ENCODE measurements around the gene KCNK3. TPM values are rescaled to one million over a fixed set of nuclear protein-coding genes. Genes with fewer than 3 reads are reported as not detected.

KCNK3 gene
- polyA plus RNA-seq, 1 of the 3 experiments (the other 2 are of a cell fraction): 0.16 TPM

DNA sequence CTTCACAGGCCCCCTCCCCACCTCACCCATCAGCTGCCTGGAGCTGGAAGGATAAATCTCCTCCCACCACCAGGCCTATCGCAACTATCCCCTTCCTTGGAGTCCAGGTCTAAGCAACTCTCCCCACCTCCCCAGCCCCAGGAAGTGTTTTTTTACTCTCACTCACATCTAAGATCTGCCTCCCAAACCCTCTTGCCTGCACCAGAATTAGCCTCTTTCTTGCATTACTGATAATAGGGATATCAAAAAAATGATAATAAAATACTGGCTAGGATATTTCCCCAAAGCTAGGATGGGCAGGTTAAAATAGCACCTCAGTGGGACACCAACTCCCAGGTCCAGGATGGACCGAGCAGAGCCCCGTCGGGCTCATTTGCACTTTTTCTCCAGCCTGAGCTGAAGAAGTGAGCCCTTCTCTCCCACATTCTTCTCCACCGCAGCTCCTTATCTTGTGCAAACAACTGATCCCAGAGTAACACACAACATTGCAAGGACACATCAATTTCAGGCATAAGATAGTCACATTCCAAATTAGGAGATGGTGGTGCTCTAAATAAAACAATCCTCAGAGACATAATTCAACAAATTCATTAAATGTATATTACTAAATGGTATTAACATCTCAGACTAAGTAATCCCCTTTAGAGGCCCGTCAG lies 33.7 kb upstream of the KCNK3 start:
- TF ChIP-seq, protein P1, sequence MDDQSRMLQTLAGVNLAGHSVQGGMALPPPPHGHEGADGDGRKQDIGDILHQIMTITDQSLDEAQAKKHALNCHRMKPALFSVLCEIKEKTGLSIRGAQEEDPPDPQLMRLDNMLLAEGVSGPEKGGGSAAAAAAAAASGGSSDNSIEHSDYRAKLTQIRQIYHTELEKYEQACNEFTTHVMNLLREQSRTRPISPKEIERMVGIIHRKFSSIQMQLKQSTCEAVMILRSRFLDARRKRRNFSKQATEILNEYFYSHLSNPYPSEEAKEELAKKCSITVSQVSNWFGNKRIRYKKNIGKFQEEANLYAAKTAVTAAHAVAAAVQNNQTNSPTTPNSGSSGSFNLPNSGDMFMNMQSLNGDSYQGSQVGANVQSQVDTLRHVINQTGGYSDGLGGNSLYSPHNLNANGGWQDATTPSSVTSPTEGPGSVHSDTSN (IDR thresholded peaks at IDR 0.05): no peak
- TF ChIP-seq EP300 (IDR thresholded peaks at IDR 0.05; ENCODE audit: borderline replicate concordance in 1 of 2, low read depth in 1 of 2, low read length in 1 of 2): no peak
- TF ChIP-seq GABPA (IDR thresholded peaks at IDR 0.05; ENCODE audit: low read depth): no peak
- TF ChIP-seq, protein P2, sequence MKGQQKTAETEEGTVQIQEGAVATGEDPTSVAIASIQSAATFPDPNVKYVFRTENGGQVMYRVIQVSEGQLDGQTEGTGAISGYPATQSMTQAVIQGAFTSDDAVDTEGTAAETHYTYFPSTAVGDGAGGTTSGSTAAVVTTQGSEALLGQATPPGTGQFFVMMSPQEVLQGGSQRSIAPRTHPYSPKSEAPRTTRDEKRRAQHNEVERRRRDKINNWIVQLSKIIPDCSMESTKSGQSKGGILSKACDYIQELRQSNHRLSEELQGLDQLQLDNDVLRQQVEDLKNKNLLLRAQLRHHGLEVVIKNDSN (IDR thresholded peaks at IDR 0.05; ENCODE audit: borderline replicate concordance, low read depth): no peak
- Histone ChIP-seq H3K4me2 (no peak overlapping the region), H3K27ac (ENCODE audit: low read depth in 2 of 2, low read length in 1 of 2) (no peak overlapping the region), H3K79me2 (ENCODE audit: insufficient read depth) (no peaks in the 10 kb centered on the region), H4K20me1 (ENCODE audit: insufficient read depth) (no peaks in the 10 kb centered on the region), H3K9me3 (peaks cover 12% of the 10 kb centered on the region; the same call in 1 of the 2 replicates), H3F3A (replicated peaks; ENCODE audit: insufficient read depth) (no peaks in the 10 kb centered on the region), H2AFZ (ENCODE audit: low read depth) (no peak overlapping the region), H3K9me2 (no peaks in the 10 kb centered on the region), H3K4me1 (ENCODE audit: control insufficient read depth in 1 of 2, insufficient read depth in 2 of 2, low read depth in 1 of 2, low read length in 1 of 2) (no peaks in the 10 kb centered on the region; a peak in 1 of 4 replicates), H3K36me3 (replicated peaks in 1 of 2; ENCODE audit: control insufficient read depth in 1 of 2, insufficient read depth in 2 of 2, low read length in 1 of 2) (no peaks in the 10 kb centered on the region), H3K9ac (no peak overlapping the region), H3K27me3 (ENCODE audit: insufficient read depth) (no peaks in the 10 kb centered on the region), H3K4me3 (ENCODE audit: low read depth in 2 of 2, low read length in 1 of 2) (no peak overlapping the region)
- ChIA-PET CTCF (interaction anchor here (0.8 to 2.0 kb wide), 8 partner anchors 9 to 81 kb away, joined by 3 to 7 read pairs (median 4); no protein-coding TSS in a partner anchor), POLR2A (no interaction called here)
- 68% methylated on average over 6 of the region's 6 CpGs for WGBS (ENCODE audit: low lambda C conversion rate)
- DNase-seq: no peak

DNA sequence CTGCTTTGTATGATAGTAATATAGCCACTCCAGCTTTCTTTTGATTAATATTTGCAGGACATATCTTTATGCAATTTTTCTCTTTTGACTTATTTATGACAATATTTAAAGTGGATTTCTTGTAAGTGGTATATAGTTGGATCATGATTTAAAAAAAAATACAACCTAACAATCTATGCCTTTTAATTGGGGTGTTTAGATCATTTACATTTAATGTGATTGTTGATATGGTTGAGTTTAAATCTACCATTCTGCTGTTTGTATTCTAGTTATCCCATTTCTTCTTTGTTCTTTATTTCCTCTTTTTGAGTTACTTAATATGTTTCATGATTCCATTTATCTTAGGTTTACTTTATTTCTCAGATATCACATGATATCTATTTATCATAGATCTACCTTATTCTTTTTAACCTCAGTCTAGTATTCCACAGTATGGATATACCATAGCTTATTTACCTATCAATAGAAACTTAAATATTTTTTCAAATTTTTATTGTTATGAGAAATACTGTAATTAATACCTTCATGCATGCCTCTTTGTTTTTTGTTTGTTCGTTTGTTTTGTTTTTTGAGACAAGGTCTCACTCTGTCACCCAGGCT lies 32.1 kb upstream of the KCNK3 start:
- H3F3A ChIP-seq (replicated peaks; ENCODE audit: insufficient read depth): no peaks in the 10 kb centered on the region
- no peaks in the 10 kb centered on the region for H3K27me3 ChIP-seq (ENCODE audit: insufficient read depth)
- H3K36me3 ChIP-seq (replicated peaks in 1 of 2; ENCODE audit: control insufficient read depth in 1 of 2, insufficient read depth in 2 of 2, low read length in 1 of 2): no peaks in the 10 kb centered on the region
- H2AFZ ChIP-seq (ENCODE audit: low read depth): no peak overlapping the region
- H3K9me2 ChIP-seq: no peaks in the 10 kb centered on the region
- no peak overlapping the region for H3K9ac ChIP-seq
- no peak for DNase-seq
- CTCF ChIA-PET: interaction anchor here (0.7 to 1.6 kb wide), 4 partner anchors 19 to 83 kb away, joined by 3 to 5 read pairs (median 4); partner anchors contain the start of gene CIB4
- peaks cover 12% of the 10 kb centered on the region; the same call in 1 of the 2 replicates for H3K9me3 ChIP-seq
- H3K4me1 ChIP-seq (ENCODE audit: control insufficient read depth in 1 of 2, insufficient read depth in 2 of 2, low read depth in 1 of 2, low read length in 1 of 2): no peaks in the 10 kb centered on the region
- H4K20me1 ChIP-seq (ENCODE audit: insufficient read depth): no peaks in the 10 kb centered on the region
- POLR2A ChIA-PET: no interaction called here
- no peak overlapping the region for H3K4me2 ChIP-seq
- no peaks in the 10 kb centered on the region for H3K79me2 ChIP-seq (ENCODE audit: insufficient read depth)
- 10% methylated on average over 1 of the region's 1 CpG for WGBS (ENCODE audit: low lambda C conversion rate)
- no peak overlapping the region for H3K4me3 ChIP-seq (ENCODE audit: low read depth in 2 of 2, low read length in 1 of 2)
- H3K27ac ChIP-seq (ENCODE audit: low read depth in 2 of 2, low read length in 1 of 2): no peak overlapping the region
- TF ChIP-seq, protein P1 (IDR thresholded peaks at IDR 0.05): no peak
- TF ChIP-seq, protein P3, sequence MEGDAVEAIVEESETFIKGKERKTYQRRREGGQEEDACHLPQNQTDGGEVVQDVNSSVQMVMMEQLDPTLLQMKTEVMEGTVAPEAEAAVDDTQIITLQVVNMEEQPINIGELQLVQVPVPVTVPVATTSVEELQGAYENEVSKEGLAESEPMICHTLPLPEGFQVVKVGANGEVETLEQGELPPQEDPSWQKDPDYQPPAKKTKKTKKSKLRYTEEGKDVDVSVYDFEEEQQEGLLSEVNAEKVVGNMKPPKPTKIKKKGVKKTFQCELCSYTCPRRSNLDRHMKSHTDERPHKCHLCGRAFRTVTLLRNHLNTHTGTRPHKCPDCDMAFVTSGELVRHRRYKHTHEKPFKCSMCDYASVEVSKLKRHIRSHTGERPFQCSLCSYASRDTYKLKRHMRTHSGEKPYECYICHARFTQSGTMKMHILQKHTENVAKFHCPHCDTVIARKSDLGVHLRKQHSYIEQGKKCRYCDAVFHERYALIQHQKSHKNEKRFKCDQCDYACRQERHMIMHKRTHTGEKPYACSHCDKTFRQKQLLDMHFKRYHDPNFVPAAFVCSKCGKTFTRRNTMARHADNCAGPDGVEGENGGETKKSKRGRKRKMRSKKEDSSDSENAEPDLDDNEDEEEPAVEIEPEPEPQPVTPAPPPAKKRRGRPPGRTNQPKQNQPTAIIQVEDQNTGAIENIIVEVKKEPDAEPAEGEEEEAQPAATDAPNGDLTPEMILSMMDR (IDR thresholded peaks at IDR 0.05): no peak
- TF ChIP-seq MXI1 (IDR thresholded peaks at IDR 0.05; ENCODE audit: low read depth, low read length) (no peak), GATA2 (CRISPR knock-in tag; IDR thresholded peaks at IDR 0.05) (no peak), NFIC (IDR thresholded peaks at IDR 0.05; ENCODE audit: borderline replicate concordance) (no peak), MEF2A (IDR thresholded peaks at IDR 0.05; ENCODE audit: borderline replicate concordance, low read depth) (no peak), YY1 (IDR thresholded peaks at IDR 0.05; ENCODE audit: low read depth) (no peak), RFX5 (IDR thresholded peaks at IDR 0.05; ENCODE audit: low read length) (no peak), RXRA (IDR thresholded peaks at IDR 0.05; ENCODE audit: borderline replicate concordance, low read depth) (no peak), JUND (IDR thresholded peaks at IDR 0.05) (no peak), POLR2AphosphoS5 (IDR thresholded peaks at IDR 0.05; ENCODE audit: low read depth, low read length) (no peak)
- TF ChIP-seq, protein P4, sequence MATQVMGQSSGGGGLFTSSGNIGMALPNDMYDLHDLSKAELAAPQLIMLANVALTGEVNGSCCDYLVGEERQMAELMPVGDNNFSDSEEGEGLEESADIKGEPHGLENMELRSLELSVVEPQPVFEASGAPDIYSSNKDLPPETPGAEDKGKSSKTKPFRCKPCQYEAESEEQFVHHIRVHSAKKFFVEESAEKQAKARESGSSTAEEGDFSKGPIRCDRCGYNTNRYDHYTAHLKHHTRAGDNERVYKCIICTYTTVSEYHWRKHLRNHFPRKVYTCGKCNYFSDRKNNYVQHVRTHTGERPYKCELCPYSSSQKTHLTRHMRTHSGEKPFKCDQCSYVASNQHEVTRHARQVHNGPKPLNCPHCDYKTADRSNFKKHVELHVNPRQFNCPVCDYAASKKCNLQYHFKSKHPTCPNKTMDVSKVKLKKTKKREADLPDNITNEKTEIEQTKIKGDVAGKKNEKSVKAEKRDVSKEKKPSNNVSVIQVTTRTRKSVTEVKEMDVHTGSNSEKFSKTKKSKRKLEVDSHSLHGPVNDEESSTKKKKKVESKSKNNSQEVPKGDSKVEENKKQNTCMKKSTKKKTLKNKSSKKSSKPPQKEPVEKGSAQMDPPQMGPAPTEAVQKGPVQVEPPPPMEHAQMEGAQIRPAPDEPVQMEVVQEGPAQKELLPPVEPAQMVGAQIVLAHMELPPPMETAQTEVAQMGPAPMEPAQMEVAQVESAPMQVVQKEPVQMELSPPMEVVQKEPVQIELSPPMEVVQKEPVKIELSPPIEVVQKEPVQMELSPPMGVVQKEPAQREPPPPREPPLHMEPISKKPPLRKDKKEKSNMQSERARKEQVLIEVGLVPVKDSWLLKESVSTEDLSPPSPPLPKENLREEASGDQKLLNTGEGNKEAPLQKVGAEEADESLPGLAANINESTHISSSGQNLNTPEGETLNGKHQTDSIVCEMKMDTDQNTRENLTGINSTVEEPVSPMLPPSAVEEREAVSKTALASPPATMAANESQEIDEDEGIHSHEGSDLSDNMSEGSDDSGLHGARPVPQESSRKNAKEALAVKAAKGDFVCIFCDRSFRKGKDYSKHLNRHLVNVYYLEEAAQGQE (IDR thresholded peaks at IDR 0.05; ENCODE audit: low read depth, low read length): no peak
- TF ChIP-seq, protein P5, sequence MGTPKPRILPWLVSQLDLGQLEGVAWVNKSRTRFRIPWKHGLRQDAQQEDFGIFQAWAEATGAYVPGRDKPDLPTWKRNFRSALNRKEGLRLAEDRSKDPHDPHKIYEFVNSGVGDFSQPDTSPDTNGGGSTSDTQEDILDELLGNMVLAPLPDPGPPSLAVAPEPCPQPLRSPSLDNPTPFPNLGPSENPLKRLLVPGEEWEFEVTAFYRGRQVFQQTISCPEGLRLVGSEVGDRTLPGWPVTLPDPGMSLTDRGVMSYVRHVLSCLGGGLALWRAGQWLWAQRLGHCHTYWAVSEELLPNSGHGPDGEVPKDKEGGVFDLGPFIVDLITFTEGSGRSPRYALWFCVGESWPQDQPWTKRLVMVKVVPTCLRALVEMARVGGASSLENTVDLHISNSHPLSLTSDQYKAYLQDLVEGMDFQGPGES (IDR thresholded peaks at IDR 0.05; ENCODE audit: low read depth, low read length): no peak

Data from SK-N-SH (cell line).